ENCODE measurements around the gene STEAP1B. TPM values are rescaled to one million over a fixed set of nuclear protein-coding genes. Genes with fewer than 3 reads are reported as not detected.

STEAP1B gene
- total and polyA plus RNA-seq, 2 experiments from 2014 or later: 0.16 TPM; not detected in 1

- no peaks in the 10 kb centered on the region for H3K9me2 ChIP-seq (replicated peaks; ENCODE audit: insufficient read depth)
- DNase-seq (ENCODE audit: low spot score): no peak
- WGBS (ENCODE audit: low lambda C conversion rate, missing lambda C conversion rate): 73% methylated on average over 4 of the region's 4 CpGs
These were observed 35.7 kb downstream of the STEAP1B start for GRCh38 chr7:22464299-22464698.

GRCh38 chr7:22460363-22460988 lies 39.5 kb downstream of the STEAP1B start:
- Histone ChIP-seq H2AFZ (no peak overlapping the region), H3K9me3 (ENCODE audit: low read depth) (no peaks in the 10 kb centered on the region), H3K4me3 (no peak overlapping the region), H3K4me1 (ENCODE audit: insufficient read depth) (no peaks in the 10 kb centered on the region), H3K27me3 (no peaks in the 10 kb centered on the region), H3K4me2 (no peak overlapping the region), H3K79me2 (no peaks in the 10 kb centered on the region), H3K36me3 (replicated peaks; ENCODE audit: insufficient read depth, low read depth) (no peaks in the 10 kb centered on the region), H3K9me2 (replicated peaks; ENCODE audit: insufficient read depth) (no peaks in the 10 kb centered on the region), H4K20me1 (ENCODE audit: insufficient read depth, poor library complexity, severe bottlenecking) (no peaks in the 10 kb centered on the region), H3K27ac (no peak overlapping the region)
- 82% methylated on average over 5 of the region's 5 CpGs for WGBS (ENCODE audit: low lambda C conversion rate, missing lambda C conversion rate)
- TF ChIP-seq EZH2phosphoT487 (IDR thresholded peaks at IDR 0.05; ENCODE audit: low read depth, severe bottlenecking, unreplicated experiment) (no peak), CTCF (IDR thresholded peaks at IDR 0.05; ENCODE audit: poor library complexity) (no peak), EZH2 (IDR thresholded peaks at IDR 0.05; ENCODE audit: borderline replicate concordance) (no peak)
- DNase-seq (ENCODE audit: low spot score): no peak

More at GRCh38 chr7:22464299-22464698, 35.7 kb downstream of the STEAP1B start:
- Histone ChIP-seq H3K27me3 (no peaks in the 10 kb centered on the region), H3K36me3 (replicated peaks; ENCODE audit: insufficient read depth, low read depth) (no peaks in the 10 kb centered on the region), H3K79me2 (no peaks in the 10 kb centered on the region), H3K4me2 (no peak overlapping the region), H3K4me3 (no peak overlapping the region), H3K4me1 (ENCODE audit: insufficient read depth) (no peaks in the 10 kb centered on the region), H3K9me3 (ENCODE audit: low read depth) (no peaks in the 10 kb centered on the region), H2AFZ (no peak overlapping the region), H4K20me1 (ENCODE audit: insufficient read depth, poor library complexity, severe bottlenecking) (no peaks in the 10 kb centered on the region), H3K27ac (no peak overlapping the region)
- no peak for TF ChIP-seq EZH2 (IDR thresholded peaks at IDR 0.05; ENCODE audit: borderline replicate concordance)
- TF ChIP-seq EZH2phosphoT487 (IDR thresholded peaks at IDR 0.05; ENCODE audit: low read depth, severe bottlenecking, unreplicated experiment): no peak
- TF ChIP-seq CTCF (IDR thresholded peaks at IDR 0.05; ENCODE audit: poor library complexity): no peak

- Histone ChIP-seq H3K27ac (no peak overlapping the region), H2AFZ (no peak overlapping the region), H3K27me3 (no peaks in the 10 kb centered on the region), H3K9me2 (replicated peaks; ENCODE audit: insufficient read depth) (no peaks in the 10 kb centered on the region), H4K20me1 (ENCODE audit: insufficient read depth, poor library complexity, severe bottlenecking) (no peaks in the 10 kb centered on the region), H3K9me3 (ENCODE audit: low read depth) (no peaks in the 10 kb centered on the region), H3K4me3 (no peak overlapping the region), H3K4me2 (no peak overlapping the region), H3K79me2 (no peaks in the 10 kb centered on the region), H3K36me3 (replicated peaks; ENCODE audit: insufficient read depth, low read depth) (no peaks in the 10 kb centered on the region), H3K4me1 (ENCODE audit: insufficient read depth) (no peaks in the 10 kb centered on the region)
- no peak for TF ChIP-seq EZH2 (IDR thresholded peaks at IDR 0.05; ENCODE audit: borderline replicate concordance)
- TF ChIP-seq CTCF (IDR thresholded peaks at IDR 0.05; ENCODE audit: poor library complexity): no peak
- DNase-seq (ENCODE audit: low spot score): no peak
- WGBS (ENCODE audit: low lambda C conversion rate, missing lambda C conversion rate): 95% methylated on average over 1 of the region's 1 CpG
These were observed 42.5 kb downstream of the STEAP1B start for GRCh38 chr7:22457471-22457870.

All from hepatocyte (in vitro differentiated cells).